Activated CD4-positive, alpha-beta memory T cell treated with anti-CD3 and anti-CD28 coated beads, Interleukin-2, amount 10 ng/mL, durations not matched to agents 7 days and 5 days (primary cell): ENCODE data around the gene CRISPLD2. TPM values are rescaled to one million over a fixed set of nuclear protein-coding genes. Genes with fewer than 3 reads are reported as not detected.
"Not testable (repeated sequence)": the region's sequence is repeated elsewhere in the genome, so short reads cannot be mapped to it uniquely, and the experiment has no call there.

Source experiments
- CTCF ChIA-PET: fragments of 350-600 bp; sonication (Branson Sonifier 250); formaldehyde crosslinking; loops from one replicate; lab custom pipeline; 2021; ENCODE audit warnings: antibody characterized with exemption, inconsistent platforms; lab: Charles Lee
- POLR2A ChIA-PET: fragments of 350-600 bp; sonication (Branson Sonifier 250); formaldehyde crosslinking; loops from one replicate; lab custom pipeline; 2021; ENCODE audit warnings: antibody characterized with exemption; lab: Charles Lee
- DNase-seq: peaks from one replicate; pipeline ENCODE4 v3.0.0-alpha.2; 2020
- H3K27ac Mint-ChIP-seq: one replicate; pipeline ENCODE4 v1.8.0; 2021; ENCODE audit warnings: mild to moderate bottlenecking, mixed read lengths
- H3K27me3 Mint-ChIP-seq: one replicate; pipeline ENCODE4 v1.8.0; 2021; ENCODE audit warnings: mixed read lengths
- H3K36me3 Mint-ChIP-seq: one replicate; pipeline ENCODE4 v1.8.0; 2021; ENCODE audit warnings: low read depth, mixed read lengths
- H3K4me1 Mint-ChIP-seq: one replicate; pipeline ENCODE4 v1.8.0; 2021; ENCODE audit warnings: mixed read lengths
- H3K4me3 Mint-ChIP-seq: one replicate; pipeline ENCODE4 v1.8.0; 2021; ENCODE audit warnings: mild to moderate bottlenecking, mixed read lengths
- H3K9me3 Mint-ChIP-seq: one replicate; pipeline ENCODE4 v1.8.0; 2021; ENCODE audit warnings: mixed read lengths
- total RNA-seq, 2 experiments: library from RNA; stranded (reverse); gene quantifications; one replicate each; pipeline ENCODE4 v1.2.3, GENCODE V29; 2021

The CRISPLD2 gene
- total RNA-seq, 2 experiments from 2014 or later, result 0.18 to 0.23 TPM

DNA sequence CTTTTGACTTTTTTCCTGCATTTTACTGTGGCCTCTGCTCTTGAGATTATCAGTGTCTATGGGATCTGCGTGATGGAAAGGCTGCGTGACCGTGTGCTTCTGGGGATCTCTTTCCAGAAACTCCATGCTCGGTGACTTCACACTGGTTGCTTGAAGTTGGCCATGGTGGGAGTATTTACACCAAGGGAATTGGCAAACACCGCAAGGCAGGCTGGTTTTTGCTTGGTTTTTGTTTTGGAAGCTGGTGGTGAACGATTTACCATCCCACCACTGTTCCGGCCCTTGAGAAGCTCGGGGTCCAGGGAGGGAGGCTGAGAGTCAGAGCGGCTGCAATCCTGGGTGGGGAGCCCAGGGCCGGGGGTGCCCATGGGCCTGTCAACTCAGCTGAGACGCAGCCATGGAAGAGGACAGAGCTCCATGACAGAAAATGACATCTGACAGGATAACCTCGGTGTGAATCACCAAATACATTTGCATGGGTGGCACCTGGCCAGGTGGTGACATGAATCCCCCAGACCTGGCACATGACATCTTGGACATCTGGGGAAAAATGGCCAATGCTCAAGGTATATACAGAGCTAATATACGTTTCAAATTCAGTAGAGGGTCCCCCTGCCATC is 11.1 kb downstream of the CRISPLD2 start:
- Mint-ChIP-seq H3K36me3 (no peaks in the 10 kb centered on the region), H3K27ac (no peak overlapping the region), H3K4me3 (no peak overlapping the region), H3K27me3 (peaks cover 2% of the 10 kb centered on the region), H3K9me3 (no peaks in the 10 kb centered on the region), H3K4me1 (no peaks in the 10 kb centered on the region)
- CTCF ChIA-PET, result interaction anchor here (1.1 kb wide), 1 partner anchor 17 kb away, joined by 3 read pairs; no protein-coding TSS in a partner anchor
- POLR2A ChIA-PET, result no interaction called here
- DNase-seq, result no peak

DNA sequence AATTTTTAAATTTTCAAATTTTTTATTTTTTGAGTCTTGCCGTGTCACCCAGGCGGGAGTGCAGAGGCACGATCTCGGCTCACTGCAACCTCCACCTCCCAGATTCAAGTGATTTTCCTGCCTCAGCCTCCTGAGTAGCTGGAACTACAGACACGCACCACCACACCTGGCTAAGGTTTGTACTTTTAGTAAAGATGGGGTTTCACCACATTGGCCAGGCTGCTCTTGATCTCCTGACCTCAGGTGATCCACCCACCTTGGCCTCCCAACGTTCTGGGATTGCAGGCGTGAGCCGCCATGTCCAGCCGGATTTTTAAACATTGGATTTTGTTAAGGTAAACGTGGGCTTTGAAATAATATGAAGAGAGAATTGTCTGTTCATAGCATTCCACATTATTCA is 11.9 kb downstream of the CRISPLD2 start:
- H3K27me3 Mint-ChIP-seq, H3K36me3 Mint-ChIP-seq, H3K4me1 Mint-ChIP-seq, DNase-seq, H3K27ac Mint-ChIP-seq, H3K4me3 Mint-ChIP-seq, POLR2A ChIA-PET, H3K9me3 Mint-ChIP-seq: not testable (repeated sequence)
- CTCF ChIA-PET, result interaction anchor here (1.1 kb wide), 1 partner anchor 16 kb away, joined by 3 read pairs; no protein-coding TSS in a partner anchor

DNA sequence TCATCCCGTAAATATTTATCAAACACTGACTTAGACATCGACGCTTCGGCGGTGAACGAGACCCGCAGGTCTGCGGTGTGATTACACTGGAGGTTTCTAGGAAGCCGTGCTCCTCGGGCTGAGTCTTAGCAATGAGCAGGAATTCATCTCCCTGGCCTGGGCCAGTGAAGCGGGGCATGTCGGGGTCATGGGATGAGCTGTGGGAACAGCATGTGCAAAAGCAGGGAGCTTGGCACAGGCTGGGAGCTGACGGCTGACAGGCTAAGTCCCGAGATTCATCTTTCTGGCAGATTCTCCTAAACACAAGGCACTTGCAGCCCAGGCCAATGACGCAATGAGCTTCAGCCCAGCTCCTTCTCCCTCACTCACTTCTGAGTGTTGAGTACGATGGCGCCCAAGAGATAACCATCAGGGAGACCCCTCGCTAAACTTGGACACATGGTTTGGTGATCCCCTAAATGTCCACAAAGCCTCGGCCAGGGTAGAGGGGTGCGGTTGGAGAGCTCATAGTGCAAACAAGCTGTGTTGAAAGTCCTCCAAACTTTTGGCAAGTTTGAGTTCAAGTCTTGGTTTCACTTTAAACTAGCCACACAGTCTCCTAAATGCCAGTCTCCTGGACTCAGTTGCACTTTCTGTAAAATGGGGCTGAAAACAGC is 12.8 kb downstream of the CRISPLD2 start:
- no peak overlapping the region for H3K4me3 Mint-ChIP-seq
- H3K27ac Mint-ChIP-seq, result no peak overlapping the region
- no peak for DNase-seq
- CTCF ChIA-PET, result interaction anchor here (1.0 kb wide), 1 partner anchor 138 kb away, joined by 3 read pairs; no protein-coding TSS in a partner anchor
- H3K9me3 Mint-ChIP-seq, result no peaks in the 10 kb centered on the region
- POLR2A ChIA-PET, result no interaction called here
- H3K27me3 Mint-ChIP-seq, result peaks cover 2% of the 10 kb centered on the region
- H3K4me1 Mint-ChIP-seq, result no peaks in the 10 kb centered on the region
- H3K36me3 Mint-ChIP-seq, result no peaks in the 10 kb centered on the region

DNA sequence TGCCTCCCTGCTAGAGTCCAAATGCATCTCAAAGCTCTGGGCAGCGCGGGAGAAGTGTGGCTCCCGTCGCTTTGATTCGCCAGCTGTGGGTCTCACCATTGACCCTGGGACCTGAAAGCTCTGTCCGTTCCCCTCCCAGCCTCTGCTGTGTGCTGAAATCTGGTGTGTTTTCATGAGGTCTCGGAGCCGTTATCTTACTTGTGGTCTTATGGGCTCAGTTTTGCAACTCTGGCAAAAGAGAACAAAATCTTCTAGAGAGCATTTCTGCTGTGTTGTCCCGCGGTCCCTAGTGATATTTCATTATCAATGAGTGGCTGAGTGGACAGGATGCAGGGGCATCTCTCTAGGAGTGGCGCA is 13.3 kb downstream of the CRISPLD2 start:
- DNase-seq, result no peak
- H3K9me3 Mint-ChIP-seq, result no peaks in the 10 kb centered on the region
- H3K27me3 Mint-ChIP-seq, result peaks cover 2% of the 10 kb centered on the region
- no peak overlapping the region for H3K27ac Mint-ChIP-seq
- CTCF ChIA-PET, result interaction anchor here (1.0 kb wide), 1 partner anchor 138 kb away, joined by 3 read pairs; no protein-coding TSS in a partner anchor
- H3K36me3 Mint-ChIP-seq, result no peaks in the 10 kb centered on the region
- H3K4me3 Mint-ChIP-seq, result no peak overlapping the region
- H3K4me1 Mint-ChIP-seq, result no peaks in the 10 kb centered on the region
- POLR2A ChIA-PET, result no interaction called here

DNA sequence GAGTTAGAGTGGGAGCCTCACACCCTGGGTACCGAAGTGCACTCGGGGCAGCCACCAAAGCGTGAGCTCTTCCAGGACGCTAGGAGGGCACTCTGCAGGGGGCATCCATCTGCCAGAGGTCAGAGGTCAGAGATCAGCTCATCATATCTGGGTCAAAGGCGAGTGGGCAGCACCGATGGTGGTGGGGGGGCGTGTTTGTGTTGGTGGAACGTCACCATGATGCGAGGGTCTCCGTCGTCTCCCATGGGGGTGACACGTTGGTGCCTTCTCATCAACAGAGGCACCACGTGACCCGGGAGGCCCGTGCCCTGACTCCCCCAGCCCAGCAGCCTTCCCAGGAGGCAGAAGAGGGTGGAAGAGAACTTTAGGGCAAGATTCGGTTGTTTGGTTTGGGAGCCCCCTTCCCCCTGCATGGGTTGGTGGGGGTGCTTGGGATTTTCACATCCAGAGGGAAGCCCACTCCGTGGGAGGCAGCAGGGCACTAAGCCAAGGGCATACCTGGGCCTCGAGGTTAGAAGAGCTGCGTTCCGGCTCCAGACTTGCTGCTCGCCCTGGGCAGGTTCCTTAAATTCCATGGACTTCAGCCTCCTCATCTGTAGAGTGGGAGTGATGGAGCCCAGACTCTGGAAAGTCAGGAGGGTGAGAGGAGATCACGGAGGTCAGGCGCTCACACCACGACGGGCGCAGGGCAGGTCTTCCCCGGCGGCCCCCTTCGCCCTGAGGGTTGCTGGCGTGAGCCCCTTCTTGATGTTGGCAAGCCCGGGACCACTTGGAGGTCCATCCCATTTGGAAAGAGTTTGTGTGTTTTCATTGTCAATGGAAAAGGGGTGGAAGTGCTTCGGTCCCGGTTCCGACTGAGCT is 14.0 kb downstream of the CRISPLD2 start:
- ChIA-PET POLR2A (no interaction called here), CTCF (no interaction called here)
- Mint-ChIP-seq H3K27ac (no peak overlapping the region), H3K27me3 (peaks cover 2% of the 10 kb centered on the region), H3K36me3 (no peaks in the 10 kb centered on the region), H3K4me1 (no peaks in the 10 kb centered on the region), H3K9me3 (no peaks in the 10 kb centered on the region), H3K4me3 (no peak overlapping the region)
- no peak for DNase-seq

DNA sequence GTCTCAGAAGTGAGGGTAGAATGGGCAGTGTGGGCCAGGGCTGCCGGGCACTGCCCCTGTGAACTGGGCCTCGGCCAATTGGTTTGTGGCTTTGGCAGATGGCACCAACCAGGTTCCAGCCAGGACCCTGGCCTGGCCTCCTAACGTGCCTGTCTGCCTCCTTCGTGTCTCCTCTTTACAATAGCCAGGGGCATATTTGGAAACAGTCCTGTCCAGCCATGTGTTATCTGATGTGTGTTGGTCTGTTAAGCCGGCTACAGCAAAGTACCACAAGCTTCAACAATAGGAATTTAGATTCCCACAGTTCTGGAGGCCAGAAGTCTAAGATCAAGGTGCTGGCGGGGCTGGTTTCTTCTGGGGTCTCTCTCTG is 14.6 kb downstream of the CRISPLD2 start:
- no peak for DNase-seq
- Mint-ChIP-seq H3K4me1 (no peaks in the 10 kb centered on the region), H3K27ac (no peak overlapping the region), H3K9me3 (no peaks in the 10 kb centered on the region), H3K4me3 (no peak overlapping the region), H3K36me3 (no peaks in the 10 kb centered on the region), H3K27me3 (peaks cover 2% of the 10 kb centered on the region)
- POLR2A ChIA-PET, result no interaction called here
- CTCF ChIA-PET, result no interaction called here

DNA sequence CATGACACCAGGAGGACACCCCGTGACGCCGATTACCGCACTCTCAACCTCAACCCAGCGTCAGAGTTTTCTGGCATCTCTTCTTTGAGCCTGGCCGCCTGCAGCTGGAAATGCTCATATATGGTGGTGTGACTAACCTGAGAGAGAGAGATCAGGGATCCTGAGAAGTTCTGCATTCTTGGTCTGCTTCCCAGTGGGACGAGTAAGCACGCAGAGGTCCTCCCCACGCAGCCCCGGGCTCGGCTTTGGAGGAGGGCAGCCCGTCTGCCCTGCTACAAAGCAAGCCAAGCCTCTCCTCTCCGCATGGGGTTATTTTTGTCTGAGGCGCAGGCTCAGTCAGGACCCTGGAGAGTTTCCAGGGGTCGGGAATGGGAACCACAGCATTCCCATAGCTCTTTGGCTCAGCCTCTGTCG is 16.5 kb downstream of the CRISPLD2 start:
- no peaks in the 10 kb centered on the region for H3K36me3 Mint-ChIP-seq
- H3K27ac Mint-ChIP-seq, result no peak overlapping the region
- H3K27me3 Mint-ChIP-seq, result peaks cover 11% of the 10 kb centered on the region
- POLR2A ChIA-PET, result no interaction called here
- H3K4me1 Mint-ChIP-seq, result no peaks in the 10 kb centered on the region
- CTCF ChIA-PET, result no interaction called here
- DNase-seq, result no peak
- H3K9me3 Mint-ChIP-seq, result no peaks in the 10 kb centered on the region
- no peak overlapping the region for H3K4me3 Mint-ChIP-seq

DNA sequence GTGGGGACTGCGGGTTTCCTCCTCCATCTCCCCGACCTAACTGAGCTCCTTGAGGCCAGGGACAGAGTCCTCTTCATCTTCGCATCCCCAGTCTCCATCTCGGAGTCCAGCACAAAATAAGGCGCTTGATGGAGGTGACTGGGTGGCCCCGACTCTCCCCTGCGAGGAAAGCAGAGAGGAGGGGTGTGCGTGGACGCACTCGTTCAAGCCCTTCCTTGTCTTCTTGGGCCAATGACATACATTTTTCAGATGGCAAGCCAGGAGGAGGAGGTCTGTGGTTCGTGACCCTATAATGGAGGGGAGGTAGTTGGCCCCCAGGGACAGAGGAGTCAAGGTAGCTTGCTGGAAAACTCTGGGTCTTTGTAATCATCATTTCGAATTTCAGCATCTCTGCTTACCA is 17.2 kb downstream of the CRISPLD2 start:
- Mint-ChIP-seq H3K4me3 (no peak overlapping the region), H3K4me1 (no peaks in the 10 kb centered on the region), H3K36me3 (no peaks in the 10 kb centered on the region), H3K9me3 (no peaks in the 10 kb centered on the region), H3K27ac (no peak overlapping the region), H3K27me3 (peaks cover 17% of the 10 kb centered on the region)
- CTCF ChIA-PET, result no interaction called here
- no peak for DNase-seq
- POLR2A ChIA-PET, result no interaction called here

DNA sequence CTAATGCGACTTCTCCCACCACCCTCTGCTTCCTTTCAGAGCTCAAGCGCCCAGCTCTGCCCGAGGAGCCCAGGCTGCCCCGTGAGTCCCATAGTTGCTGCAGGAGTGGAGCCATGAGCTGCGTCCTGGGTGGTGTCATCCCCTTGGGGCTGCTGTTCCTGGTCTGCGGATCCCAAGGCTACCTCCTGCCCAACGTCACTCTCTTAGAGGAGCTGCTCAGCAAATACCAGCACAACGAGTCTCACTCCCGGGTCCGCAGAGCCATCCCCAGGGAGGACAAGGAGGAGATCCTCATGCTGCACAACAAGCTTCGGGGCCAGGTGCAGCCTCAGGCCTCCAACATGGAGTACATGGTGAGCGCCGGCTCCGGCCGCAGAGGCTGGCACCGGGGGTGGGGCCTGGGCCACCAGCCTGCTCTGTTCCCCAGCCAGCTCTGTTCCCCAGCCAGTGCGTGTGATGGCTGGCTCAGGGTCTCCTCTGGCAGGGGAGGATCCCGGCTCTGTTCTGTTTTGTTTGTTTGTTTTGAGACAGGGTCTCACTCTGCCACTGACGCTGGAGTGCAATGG is 18.7 kb downstream of the CRISPLD2 start:
- POLR2A ChIA-PET, result no interaction called here
- DNase-seq, result no peak
- Mint-ChIP-seq H3K27me3 (peaks cover 28% of the 10 kb centered on the region), H3K27ac (no peak overlapping the region), H3K4me3 (no peak overlapping the region), H3K4me1 (no peaks in the 10 kb centered on the region), H3K36me3 (no peaks in the 10 kb centered on the region), H3K9me3 (no peaks in the 10 kb centered on the region)
- CTCF ChIA-PET, result no interaction called here

DNA sequence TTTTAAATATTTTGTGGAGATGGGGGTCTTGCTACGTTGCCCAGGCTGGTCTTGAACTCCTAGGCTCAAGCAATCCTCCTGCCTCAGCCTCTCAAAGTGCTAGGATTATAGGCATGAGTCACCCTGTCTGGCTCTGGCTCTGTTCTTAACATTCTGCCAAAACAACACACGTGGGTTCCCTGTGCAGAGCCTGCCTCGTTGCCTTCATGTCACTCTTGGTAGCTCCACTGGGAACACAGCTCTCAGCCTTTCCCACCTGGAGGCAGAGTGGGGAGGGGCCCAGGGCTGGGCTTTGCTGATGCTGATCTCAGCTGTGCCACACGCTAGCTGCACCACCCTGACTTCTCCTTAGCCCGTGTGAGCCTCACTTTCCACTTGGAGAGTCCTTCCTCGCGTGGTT is 19.3 kb downstream of the CRISPLD2 start:
- POLR2A ChIA-PET, result no interaction called here
- CTCF ChIA-PET, result no interaction called here

DNA sequence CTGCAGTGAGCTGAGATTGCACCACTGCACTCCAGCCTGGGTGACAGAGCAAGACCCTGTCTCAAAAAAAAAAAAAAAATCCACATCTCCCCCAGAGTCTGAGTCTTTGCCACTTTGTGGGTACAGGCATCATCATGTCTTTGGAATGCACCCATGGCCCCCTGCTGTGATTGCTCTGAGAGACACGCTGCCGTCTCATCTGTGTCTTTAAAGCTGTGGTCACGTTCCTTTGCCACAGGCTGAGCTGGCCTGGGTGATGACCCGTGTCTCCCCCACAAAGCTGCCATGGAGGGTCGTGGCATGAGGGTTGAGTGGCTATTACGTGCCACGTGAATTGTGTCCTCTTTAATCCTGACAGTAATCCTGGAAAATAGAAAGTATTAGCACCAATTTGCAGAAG is 20.2 kb downstream of the CRISPLD2 start:
- H3K27me3 Mint-ChIP-seq, result peaks cover 31% of the 10 kb centered on the region
- H3K36me3 Mint-ChIP-seq, result no peaks in the 10 kb centered on the region
- H3K4me1 Mint-ChIP-seq, result no peaks in the 10 kb centered on the region
- H3K27ac Mint-ChIP-seq, result no peak overlapping the region
- ChIA-PET POLR2A (no interaction called here), CTCF (no interaction called here)
- H3K9me3 Mint-ChIP-seq, result no peaks in the 10 kb centered on the region
- no peak for DNase-seq
- no peak overlapping the region for H3K4me3 Mint-ChIP-seq

More for the DNA sequence above, 19.3 kb downstream of the CRISPLD2 start:
- no peak overlapping the region for H3K27ac Mint-ChIP-seq
- H3K36me3 Mint-ChIP-seq, result no peaks in the 10 kb centered on the region
- H3K4me1 Mint-ChIP-seq, result no peaks in the 10 kb centered on the region
- H3K27me3 Mint-ChIP-seq, result peaks cover 31% of the 10 kb centered on the region
- H3K4me3 Mint-ChIP-seq, result no peak overlapping the region
- no peaks in the 10 kb centered on the region for H3K9me3 Mint-ChIP-seq
- no peak for DNase-seq

DNA sequence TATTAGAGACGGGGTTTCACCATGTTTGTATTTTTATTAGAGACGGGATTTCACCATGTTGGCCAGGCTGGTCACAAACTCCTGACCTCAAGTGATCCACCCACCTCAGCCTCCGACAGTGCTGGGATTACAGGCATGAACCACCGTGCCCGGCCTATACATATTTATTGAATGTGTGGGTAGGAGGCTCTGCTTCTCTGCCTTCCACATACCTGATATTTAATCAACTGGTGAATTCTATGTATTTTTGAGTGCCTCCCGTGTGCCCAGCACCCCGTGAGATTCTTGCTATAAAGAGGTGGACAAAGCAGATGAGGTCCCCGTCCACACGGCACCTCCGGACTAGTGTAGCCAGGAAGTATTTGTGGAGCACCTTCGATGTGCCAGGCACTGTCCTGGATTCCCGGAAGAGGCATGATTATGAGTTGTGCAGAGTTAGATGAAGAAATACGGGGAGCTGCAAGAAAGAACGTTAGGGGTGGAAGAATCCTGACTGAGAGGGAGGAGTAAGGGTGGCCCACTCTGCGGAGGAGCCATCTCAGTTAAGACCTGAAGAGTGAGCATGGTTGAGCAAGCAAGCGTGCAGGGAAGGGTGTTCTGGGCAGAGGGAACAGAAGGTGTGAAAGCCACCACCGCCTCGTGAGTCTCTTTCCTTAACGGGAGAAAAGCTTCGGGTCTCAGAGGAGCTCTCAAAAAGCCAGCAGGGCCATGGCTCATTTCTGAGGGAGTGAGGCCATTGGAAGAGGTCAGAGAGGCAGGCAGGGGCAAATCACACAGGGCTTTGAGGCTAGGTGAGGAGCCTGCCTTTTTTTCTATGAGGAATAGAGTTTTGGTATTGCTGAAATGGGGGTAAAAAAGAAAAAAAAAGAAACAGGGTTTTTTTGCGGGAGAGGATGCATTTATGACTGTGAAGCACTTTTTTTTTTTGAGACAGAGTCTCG is 21.2 kb downstream of the CRISPLD2 start:
- no peak overlapping the region for H3K27ac Mint-ChIP-seq
- DNase-seq, result no peak
- H3K27me3 Mint-ChIP-seq, result peaks cover 31% of the 10 kb centered on the region
- H3K36me3 Mint-ChIP-seq, result no peaks in the 10 kb centered on the region
- ChIA-PET POLR2A (no interaction called here), CTCF (no interaction called here)
- H3K9me3 Mint-ChIP-seq, result no peaks in the 10 kb centered on the region
- H3K4me1 Mint-ChIP-seq, result no peaks in the 10 kb centered on the region
- no peak overlapping the region for H3K4me3 Mint-ChIP-seq
